ENCODE results near the gene SCLT1. TPM values are rescaled to one million over a fixed set of nuclear protein-coding genes. Genes with fewer than 3 reads are reported as not detected.

SCLT1 gene
- total RNA-seq, 1 experiment from 2014 or later = 11.3 TPM

DNA sequence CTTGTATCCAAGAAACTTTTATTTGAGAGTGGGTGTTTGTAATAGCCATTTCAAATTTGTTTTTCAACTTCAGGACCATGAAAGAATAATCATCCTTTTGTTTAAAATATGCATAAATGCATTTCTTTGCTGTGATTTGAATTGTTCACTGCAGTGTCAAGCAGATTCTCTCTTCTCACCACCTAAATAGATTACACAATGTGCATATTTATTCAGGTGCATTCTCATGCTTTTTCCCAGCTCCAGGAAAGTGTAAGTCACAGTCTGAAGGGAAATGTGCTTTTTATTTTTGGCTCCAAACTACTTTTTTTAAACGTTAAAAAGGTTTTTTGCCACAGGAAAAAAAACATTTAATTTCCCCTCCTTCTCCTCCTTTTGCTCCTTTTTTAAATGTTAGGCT lies 20.1 kb upstream of the SCLT1 start:
- Histone ChIP-seq H3K79me1 (ENCODE audit: insufficient read depth, low read depth, low read length, poor library complexity, severe bottlenecking) (no peaks in the 10 kb centered on the region), H2AFZ (ENCODE audit: low read length) (no peak overlapping the region), H3T11ph (ENCODE audit: low read length) (no peak overlapping the region), H4K91ac (ENCODE audit: insufficient read length, low read depth, low read length) (no peak overlapping the region), H3K9ac (ENCODE audit: extremely low read depth, insufficient read length, low read length) (no peak overlapping the region), H4K5ac (ENCODE audit: insufficient read length, low read depth, low read length) (no peak overlapping the region), H3K18ac (ENCODE audit: insufficient read length, low read depth, low read length) (no peak overlapping the region), H2BK5ac (ENCODE audit: insufficient read length, low read length) (no peak overlapping the region), H2BK15ac (ENCODE audit: low read depth, low read length) (no peak overlapping the region), H3K9me3 (ENCODE audit: control insufficient read depth, low read depth, low read length) (no peaks in the 10 kb centered on the region), H2AK5ac (ENCODE audit: insufficient read length, low read length) (no peak overlapping the region), H2BK120ac (ENCODE audit: low read depth, low read length, poor library complexity, severe bottlenecking) (no peak overlapping the region), H3K23me2 (ENCODE audit: insufficient read length, low read depth, low read length, poor library complexity, severe bottlenecking) (no peaks in the 10 kb centered on the region), H2BK12ac (ENCODE audit: insufficient read length, low read depth, low read length) (no peak overlapping the region), H3K4ac (ENCODE audit: low read depth, low read length) (no peak overlapping the region), H3K4me1 (ENCODE audit: insufficient read depth, low read length) (peaks cover 3% of the 10 kb centered on the region; the same call in 1 of the 2 replicates), H2BK20ac (ENCODE audit: low read depth, low read length, poor library complexity, severe bottlenecking) (no peak overlapping the region), H3K14ac (ENCODE audit: insufficient read depth, low read length) (no peak overlapping the region), H4K20me1 (ENCODE audit: control insufficient read depth, insufficient read depth, insufficient read length) (no peaks in the 10 kb centered on the region), H3K27me3 (ENCODE audit: insufficient read depth, low read length) (no peaks in the 10 kb centered on the region), H3K23ac (ENCODE audit: insufficient read length, low read depth, low read length) (no peak overlapping the region), H4K8ac (replicated peaks; ENCODE audit: insufficient read length, low read depth, low read length) (no peak overlapping the region), H3K4me2 (ENCODE audit: insufficient read depth, insufficient read length, low read length) (no peak overlapping the region), H3K27ac (ENCODE audit: insufficient read length, low read depth, low read length) (no peak overlapping the region), H3K79me2 (ENCODE audit: insufficient read depth, low read length) (no peaks in the 10 kb centered on the region), H3K56ac (ENCODE audit: insufficient read length, low read depth, low read length) (no peak overlapping the region)
- H3K4me3 Mint-ChIP-seq = no peak overlapping the region
- H3K27ac Mint-ChIP-seq = no peak overlapping the region
- H3K9me3 Mint-ChIP-seq = no peaks in the 10 kb centered on the region
- TF ChIP-seq, protein P1, sequence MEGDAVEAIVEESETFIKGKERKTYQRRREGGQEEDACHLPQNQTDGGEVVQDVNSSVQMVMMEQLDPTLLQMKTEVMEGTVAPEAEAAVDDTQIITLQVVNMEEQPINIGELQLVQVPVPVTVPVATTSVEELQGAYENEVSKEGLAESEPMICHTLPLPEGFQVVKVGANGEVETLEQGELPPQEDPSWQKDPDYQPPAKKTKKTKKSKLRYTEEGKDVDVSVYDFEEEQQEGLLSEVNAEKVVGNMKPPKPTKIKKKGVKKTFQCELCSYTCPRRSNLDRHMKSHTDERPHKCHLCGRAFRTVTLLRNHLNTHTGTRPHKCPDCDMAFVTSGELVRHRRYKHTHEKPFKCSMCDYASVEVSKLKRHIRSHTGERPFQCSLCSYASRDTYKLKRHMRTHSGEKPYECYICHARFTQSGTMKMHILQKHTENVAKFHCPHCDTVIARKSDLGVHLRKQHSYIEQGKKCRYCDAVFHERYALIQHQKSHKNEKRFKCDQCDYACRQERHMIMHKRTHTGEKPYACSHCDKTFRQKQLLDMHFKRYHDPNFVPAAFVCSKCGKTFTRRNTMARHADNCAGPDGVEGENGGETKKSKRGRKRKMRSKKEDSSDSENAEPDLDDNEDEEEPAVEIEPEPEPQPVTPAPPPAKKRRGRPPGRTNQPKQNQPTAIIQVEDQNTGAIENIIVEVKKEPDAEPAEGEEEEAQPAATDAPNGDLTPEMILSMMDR (conservative IDR thresholded peaks at IDR 0.05) = no peak
- peaks cover 30 to 31% of the 10 kb centered on the region in 2 experiments for H3K4me1 Mint-ChIP-seq
- WGBS (ENCODE audit: extremely low coverage, insufficient read length, low lambda C conversion rate) = no CpG with 5 or more reads among the region's 1 CpG
- H3K36me3 Mint-ChIP-seq (ENCODE audit: insufficient read depth in 1 of 3, low read depth in 3 of 3) = peaks cover 0 to 2% (median 0%) of the 10 kb centered on the region in 3 experiments; a peak in 1 of 7 replicates
- DNase-seq = no peak
- H3K27me3 Mint-ChIP-seq (ENCODE audit: low read depth) = no peaks in the 10 kb centered on the region
